Activated CD8-positive, alpha-beta memory T cell treated with anti-CD3 and anti-CD28 coated beads, Interleukin-2, amount 50 U/mL, for 24 hours (primary cell): Measurements from ENCODE around the gene NBPF3.
"Not testable (repeated sequence)": the region's sequence is repeated elsewhere in the genome, so short reads cannot be mapped to it uniquely, and the experiment has no call there.

Experiments used
- DNase-seq: peaks from one replicate; pipeline ENCODE4 v3.0.0-alpha.2; 2020; ENCODE audit errors: extremely low read depth

NBPF3 gene

DNA sequence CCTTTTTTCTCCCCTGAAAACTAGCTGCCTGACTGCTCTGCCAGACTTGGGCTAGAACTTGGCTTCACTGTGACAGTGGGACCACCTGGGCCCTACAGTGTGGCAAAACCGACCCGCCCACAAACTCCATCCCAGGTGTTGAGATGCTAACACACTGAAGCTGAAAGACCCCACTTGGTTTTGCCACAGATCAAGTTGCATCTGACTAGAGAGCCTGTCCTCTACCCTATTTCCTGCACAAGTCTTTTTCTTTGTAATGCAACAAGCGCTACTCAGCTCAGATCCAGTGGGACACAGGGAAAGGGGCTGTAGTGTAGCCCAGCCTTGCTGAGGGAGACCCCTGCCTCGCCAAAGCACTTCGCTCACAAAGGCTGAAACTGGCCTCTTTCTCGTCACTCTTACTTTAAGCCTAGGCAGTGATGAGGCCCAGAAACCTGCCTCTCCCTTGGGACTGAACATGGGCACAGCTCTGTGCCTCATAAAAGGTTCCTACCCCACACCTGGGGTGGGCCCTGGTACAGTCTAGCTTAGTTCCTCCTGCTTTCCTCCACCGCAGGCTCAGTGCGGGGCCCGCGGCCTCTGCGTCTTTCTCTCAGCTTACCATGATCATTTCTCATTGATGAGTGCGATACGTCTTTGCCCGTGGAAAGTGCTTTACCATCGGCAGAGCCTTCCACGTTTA, 79.0 kb downstream of the NBPF3 start:
- DNase-seq: no peak

DNA sequence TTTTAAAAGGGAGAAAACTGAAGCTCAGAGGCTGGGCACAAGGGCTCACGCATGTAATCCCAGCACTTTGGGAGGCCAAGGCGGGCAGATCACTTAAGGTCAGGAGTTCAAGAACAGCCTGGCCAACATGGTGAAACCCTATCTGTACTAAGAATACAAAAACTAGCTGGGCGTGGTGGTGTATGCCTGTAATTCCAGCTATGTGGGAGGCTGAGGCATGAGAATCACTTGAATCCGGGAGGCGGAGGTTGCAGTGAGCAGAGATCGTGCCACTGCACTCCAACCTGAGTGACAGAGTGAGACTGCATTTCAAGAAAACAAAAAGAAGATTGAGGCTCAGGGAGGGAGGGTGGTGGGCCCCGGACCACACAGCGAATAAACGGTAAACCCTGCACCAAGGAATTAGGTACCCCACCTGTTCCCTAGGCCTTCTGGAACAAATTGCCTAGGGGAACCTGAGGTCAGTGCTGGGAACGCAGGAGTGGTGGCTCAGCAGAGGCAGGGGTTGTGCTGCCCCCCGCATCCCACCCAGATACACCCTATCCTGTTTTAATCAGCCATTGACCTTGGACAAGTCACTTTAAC, 79.6 kb downstream of the NBPF3 start:
- DNase-seq: not testable (repeated sequence)

DNA sequence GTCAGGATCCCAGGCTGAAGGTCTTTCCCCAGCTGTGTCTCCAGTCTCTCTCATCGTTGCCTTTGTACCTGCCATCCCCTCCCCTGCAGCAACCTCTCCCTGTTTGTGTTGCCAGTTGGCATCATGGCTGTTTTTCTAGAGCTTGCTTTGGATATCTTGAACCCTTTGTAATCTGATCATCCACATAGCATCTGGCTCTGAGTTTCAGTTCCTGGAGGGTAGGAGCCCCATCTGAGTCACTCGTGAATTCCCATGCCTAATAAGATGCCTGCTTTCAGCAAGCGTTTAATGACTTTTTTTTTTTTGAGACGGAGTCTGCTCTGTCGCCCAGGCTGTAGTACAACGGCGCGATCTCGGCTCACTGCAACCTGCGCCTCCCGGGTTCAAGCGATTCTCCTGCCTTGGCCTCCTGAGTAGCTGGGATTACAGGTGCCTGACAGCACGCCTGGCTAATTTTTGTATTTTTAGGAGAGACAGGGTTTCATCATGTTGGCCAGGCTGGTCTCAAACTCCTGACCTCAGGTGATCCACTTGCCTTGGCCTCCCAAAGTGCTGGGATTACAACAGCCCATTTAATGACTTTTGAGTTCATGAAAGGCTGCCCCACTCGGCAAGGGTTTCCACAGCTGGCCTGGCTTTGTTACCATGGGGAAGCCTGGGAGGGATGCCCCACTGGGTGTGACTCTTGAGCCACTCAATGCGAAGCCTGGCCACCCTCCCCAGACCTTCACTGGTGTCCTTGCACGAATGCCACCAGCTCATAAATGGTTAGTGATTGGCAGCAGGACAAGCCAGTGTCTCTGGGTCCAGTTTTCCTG, 81.2 kb downstream of the NBPF3 start:
- no peak for DNase-seq

DNA sequence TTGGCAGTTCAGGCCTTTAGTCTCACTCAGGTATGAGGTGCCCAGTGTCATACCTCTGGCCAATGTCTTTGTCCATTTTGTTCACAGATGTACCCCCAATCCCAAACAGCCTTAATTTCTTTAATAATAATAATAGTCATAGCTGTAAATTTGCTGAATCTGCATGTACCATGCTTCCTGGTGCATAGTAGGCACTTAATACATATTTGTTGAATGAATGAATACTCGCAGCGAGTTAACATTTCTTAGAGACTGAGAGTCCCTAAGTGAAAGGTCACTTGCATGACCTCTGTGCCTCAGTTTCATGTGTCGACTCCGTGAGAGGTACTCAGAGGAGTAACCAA, 81.8 kb downstream of the NBPF3 start:
- DNase-seq: no peak

DNA sequence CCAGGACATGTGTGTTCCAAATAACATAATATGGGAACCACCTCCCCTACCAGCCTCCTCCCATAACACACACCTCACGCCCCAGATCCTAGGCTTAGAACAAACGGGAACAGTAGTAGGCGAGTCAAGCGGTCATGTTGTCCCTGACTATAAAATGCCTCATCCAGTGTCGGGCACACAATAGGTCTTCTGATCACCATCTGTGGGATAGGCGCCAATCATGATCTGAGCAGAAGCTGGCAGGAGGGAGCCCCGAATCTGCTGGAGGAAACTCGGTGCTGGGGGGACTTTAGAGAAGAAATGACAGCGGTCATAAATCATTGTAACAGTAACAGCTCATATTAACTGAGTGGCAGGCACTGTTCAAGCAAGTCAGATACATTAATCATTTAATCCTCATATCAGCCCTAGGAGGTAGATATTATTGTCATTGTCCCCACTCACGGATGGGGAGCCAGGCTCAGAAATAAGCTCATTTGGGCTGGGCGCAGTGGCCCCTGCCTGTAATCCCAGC, 82.6 kb downstream of the NBPF3 start:
- DNase-seq: no peak

DNA sequence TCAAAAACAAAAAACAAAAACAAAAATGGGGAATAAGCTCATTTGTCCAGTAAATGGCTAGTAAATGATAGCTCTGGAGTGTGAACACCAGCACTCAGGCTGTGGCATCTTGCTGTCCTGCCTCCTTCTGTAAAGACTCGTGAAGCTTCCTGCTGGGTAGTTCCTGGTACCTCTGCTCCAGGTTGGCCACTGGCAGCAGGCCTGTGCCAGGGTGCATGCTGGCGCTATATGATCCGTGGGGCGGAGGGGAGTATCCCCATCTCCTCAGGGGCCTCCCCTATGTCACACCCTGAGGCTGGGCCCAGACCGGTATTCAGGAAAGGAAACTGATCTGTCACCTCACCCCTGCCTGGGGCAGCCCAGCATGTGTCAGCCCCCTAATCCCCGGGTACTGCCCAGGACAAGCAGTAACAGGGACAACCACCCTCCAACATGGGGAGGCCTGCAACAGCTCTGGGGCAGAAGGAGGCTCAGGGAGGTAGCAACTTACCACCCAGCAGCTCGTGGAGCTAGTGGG, 83.4 kb downstream of the NBPF3 start:
- DNase-seq: no peak

DNA sequence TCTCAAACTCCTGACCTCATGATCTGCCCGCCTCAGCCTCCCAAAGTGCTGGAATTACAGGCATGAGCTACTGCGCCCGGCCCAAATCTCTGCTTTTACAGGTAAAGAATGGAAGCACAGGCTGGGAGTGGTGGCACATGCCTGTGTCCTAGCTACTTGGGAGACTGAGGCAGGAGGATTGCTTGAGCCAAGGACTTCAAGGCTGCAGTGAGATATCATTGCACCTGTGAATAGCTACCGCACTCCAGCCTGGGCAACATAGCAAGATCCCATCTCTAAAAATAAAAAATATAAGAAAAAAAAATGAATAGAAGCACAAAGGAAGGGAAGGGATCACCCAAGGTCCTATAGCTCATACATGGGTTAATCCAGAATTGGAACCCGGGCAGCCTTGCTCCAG, 84.3 kb downstream of the NBPF3 start:
- no peak for DNase-seq

DNA sequence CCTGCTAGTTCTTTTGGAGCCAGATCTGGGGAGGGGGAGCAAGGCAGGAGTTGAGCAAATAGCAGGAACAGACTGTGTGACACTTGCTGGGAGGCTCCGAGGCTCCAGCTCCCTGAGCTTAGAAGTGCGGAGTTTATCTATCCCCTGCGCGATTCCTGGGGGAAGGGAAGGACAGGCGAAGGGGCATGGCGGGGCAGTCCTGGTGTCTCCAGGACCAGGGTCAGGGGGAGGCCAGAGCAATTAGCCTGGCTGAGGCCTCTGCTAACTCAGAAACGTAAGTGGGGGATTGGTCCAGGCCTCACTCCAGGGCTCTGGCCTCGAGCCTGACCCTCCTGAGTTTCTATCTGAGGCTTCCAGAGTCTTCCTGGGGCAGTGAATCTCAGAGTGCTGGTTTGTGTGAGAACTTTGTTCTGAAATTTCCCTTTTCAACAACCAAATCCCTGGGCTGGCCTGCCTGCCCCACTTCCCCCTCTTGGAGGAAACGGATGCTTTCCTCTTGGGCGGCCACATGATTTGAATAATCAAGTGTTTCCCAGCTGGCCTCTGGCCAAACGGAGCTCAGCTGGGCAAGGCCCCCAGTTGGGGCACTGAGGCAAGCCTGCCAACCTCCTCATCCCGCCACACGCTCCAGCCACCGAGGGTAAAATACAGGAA, 84.9 kb downstream of the NBPF3 start:
- DNase-seq: no peak

DNA sequence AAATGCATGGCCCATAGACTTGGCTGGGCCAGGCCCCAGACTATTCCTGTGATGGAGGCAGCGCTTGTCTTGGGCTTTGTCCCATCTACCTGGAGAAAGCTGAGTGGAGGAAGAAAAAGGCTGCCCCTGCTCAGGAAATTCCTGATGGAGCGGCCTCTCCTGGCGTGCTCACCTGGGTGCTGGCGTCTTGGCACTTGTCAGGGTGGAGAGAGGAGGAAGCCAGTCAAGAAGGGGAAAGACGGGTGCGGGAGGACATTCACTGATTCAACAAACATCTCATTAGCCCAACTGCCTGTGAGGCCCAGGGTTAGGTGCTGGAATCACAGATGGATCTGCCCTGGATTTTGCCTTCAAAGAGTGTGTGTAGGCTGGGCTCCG, 85.4 kb downstream of the NBPF3 start:
- DNase-seq: no peak

DNA sequence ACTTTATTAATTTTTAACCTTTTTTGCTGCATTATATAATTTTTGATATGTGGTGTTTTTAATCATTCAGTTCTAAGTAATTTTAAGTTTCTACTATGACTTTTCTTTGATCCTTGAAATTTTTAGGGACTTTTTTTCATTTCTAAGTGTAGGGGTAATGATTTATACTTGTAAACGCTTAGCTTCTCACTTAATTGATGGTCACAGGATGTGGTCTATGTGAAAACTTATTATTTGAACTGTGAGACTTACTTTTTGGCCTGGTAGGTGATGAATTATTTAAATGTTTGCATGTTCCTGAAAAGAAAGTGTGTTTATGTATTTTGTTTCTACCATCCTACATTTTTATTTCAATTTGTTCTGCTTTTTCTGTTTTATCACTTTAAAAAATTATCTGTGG, 86.5 kb downstream of the NBPF3 start:
- no peak for DNase-seq

DNA sequence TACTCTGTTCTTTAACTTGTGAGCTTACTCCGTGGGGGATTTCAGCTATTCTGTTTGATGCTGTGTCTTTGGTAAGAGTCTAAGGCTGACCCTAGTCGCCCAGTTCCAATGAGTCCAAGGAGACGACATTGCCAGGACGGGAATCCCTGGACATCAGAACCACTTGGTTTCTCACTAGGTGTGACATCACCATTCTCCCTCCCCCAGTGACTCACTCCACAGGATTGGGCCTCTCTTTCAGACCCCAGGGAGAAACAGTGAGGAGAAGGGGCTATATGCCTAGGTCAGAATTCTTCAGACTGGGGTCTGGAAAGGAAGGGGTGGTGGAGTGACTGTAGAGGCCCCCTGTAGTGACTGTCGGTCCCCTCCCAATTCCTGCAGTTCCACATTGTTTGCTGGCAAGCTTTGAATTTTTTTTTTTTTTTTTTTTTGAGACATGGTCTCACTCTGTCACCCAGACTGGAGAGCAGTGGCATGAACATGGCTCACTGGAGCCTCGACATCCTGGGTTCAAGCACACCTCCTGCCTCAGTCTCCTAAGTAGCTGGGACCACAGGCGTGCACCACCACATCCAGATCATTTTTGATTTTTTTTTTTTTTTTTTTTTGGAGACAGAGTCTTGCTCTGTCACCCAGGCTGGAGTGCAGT, 90.6 kb downstream of the NBPF3 start:
- no peak for DNase-seq

DNA sequence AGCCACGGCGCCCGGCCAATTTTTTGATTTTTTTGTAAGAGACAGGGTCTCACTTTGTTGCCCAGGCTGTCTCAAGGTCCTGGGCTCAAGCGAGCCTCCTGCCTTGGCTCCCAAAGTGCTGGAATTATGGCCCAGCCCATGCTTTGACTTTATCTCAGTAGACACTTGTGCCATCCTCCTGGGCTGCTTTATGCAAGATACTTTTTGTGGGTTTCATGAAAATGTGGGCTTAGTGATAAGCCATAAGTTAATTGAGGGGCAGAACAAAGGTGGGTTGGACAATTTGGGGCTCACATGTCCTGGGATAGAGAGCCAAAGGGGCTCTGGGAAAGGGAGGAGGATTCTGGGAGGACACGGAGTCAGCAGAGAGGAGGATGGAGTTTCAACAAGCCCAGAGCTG, 91.3 kb downstream of the NBPF3 start:
- no peak for DNase-seq

DNA sequence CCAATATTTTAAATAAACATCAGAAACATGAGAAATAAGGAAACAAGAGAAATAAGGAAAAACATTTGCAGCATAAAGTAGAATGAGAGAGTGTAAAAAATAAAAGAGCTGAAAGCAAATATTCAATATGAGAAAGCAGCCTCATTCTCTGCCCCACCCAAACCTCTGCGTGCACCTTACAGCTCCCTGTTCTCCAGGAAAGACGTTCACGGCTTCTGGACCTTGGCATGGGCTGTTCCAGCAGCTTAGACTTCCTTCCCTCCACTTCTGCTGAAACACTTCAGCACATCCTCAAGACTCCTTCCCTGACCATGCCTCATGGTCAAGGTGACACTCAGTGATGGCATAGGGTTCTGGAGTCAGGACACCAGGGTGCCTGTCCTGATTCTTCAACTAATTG, 92.6 kb downstream of the NBPF3 start:
- DNase-seq: no peak

DNA sequence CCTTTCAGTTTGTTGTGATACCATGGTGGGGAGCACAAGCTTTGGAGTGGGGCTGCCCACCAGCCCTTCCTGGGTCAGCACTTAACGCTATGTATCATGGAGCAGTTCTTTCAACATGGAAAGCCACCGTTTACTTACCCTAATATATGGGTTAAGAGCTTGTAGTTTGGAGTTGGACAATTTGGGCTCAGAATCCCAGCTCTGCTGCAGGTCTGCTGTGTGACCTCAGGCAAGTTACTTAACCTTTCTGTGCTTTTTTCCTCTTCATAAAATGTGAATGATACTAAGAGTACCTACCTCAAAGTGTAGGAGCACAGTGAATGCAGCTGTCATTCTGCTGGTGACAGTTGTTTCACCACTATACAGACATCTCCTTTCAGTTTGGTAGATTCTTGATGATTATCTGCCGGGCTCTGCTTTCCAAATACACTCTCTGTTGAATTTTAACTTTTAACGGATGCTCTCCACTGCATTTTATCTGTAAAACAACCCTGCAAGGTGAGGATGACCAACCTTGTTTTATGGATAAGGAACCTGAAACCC, 93.1 kb downstream of the NBPF3 start:
- DNase-seq: no peak

DNA sequence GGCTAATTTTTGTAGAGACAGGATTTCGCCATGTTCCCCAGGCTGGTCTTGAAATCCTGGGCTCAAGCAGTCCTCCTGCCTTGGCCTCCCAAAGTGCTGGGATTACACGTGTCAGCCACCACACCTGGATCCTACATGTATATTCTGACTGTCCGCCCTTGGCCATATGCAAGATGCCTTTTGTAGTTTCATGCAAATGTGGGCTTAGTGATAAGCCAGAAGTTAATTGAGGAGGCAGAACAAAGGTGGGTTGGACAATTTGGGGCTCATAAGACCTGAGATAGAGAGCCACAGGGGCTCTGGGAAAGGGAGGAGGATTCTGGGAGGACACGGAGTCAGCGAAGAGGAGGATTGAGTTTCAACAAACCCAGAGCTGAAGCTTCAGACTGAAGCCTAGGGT, 94.2 kb downstream of the NBPF3 start:
- DNase-seq: no peak
